DMS114 treated with DMSO at 0.1 percent for 48 hours (cell line): ENCODE results near the gene IGFBP3.

Source experiments
- DNase-seq: peaks from one replicate; lab custom pipeline; 2025; ENCODE audit not compliant: unreplicated experiment; lab: John Stamatoyannopoulos, UW

The IGFBP3 gene

GRCh38 chr7:45893374-45893995 is 27.6 kb downstream of the IGFBP3 start:
- DNase-seq = no peak

- no peak for DNase-seq
Observed at GRCh38 chr7:45892407-45893035, 28.6 kb downstream of the IGFBP3 start.

- DNase-seq = no peak
Observed at GRCh38 chr7:45891462-45892402, 29.3 kb downstream of the IGFBP3 start.

- peak; percentile 36 for DNase-seq
Observed at GRCh38 chr7:45890902-45891461, 30.1 kb downstream of the IGFBP3 start.

- DNase-seq = no peak
Observed at GRCh38 chr7:45890125-45890901, 30.8 kb downstream of the IGFBP3 start.

GRCh38 chr7:45889367-45890067 is 31.6 kb downstream of the IGFBP3 start:
- no peak for DNase-seq

GRCh38 chr7:45888993-45889366 is 32.1 kb downstream of the IGFBP3 start:
- no peak for DNase-seq

- DNase-seq = no peak
Observed at GRCh38 chr7:45888185-45888992, 32.7 kb downstream of the IGFBP3 start, which contains the start of gene IGFBP1. Gene IGFBP1 (plus strand): TSS chr7:45888488. CDS start chr7:45888653, 165 bp downstream.

- no peak for DNase-seq
Observed at GRCh38 chr7:45886931-45887667, 34.0 kb downstream of the IGFBP3 start.

- no peak for DNase-seq
Observed at GRCh38 chr7:45885264-45885882, 35.7 kb downstream of the IGFBP3 start.

GRCh38 chr7:45884136-45884535 is 36.9 kb downstream of the IGFBP3 start:
- DNase-seq = no peak

- no peak for DNase-seq
Observed at GRCh38 chr7:45882465-45882810, 38.6 kb downstream of the IGFBP3 start.

- no peak for DNase-seq
Observed at GRCh38 chr7:45881759-45882464, 39.2 kb downstream of the IGFBP3 start.

GRCh38 chr7:45881280-45881758 is 39.8 kb downstream of the IGFBP3 start:
- DNase-seq = no peak

- DNase-seq = no peak
Observed at GRCh38 chr7:45880433-45880860, 40.6 kb downstream of the IGFBP3 start.

- DNase-seq = no peak
Observed at GRCh38 chr7:45878457-45879144, 42.5 kb downstream of the IGFBP3 start.

- no peak for DNase-seq
Observed at GRCh38 chr7:45876519-45876918, 44.6 kb downstream of the IGFBP3 start.
